Activated naive CD8-positive, alpha-beta T cell treated with anti-CD3 and anti-CD28 coated beads, Interleukin-2, amount 10 ng/mL, durations not matched to agents 7 days and 5 days (primary cell): ENCODE measurements around the gene OBSCN. TPM values are rescaled to one million over a fixed set of nuclear protein-coding genes. Genes with fewer than 3 reads are reported as not detected.
A peak's percentile ranks its signal among the peaks of the same experiment; 100 is the strongest.
"Not testable (repeated sequence)": the region's sequence is repeated elsewhere in the genome, so short reads cannot be mapped to it uniquely, and the experiment has no call there.

ENCODE experiments used
- ATAC-seq: fragments of 150-1000 bp; cut with Tn5 transposase; one replicate; pipeline ENCODE4 v1.10.0; 2021; ENCODE audit warnings: low read depth, moderate library complexity
- POLR2A ChIA-PET: fragments of 350-600 bp; sonication (Branson Sonifier 250); formaldehyde crosslinking; loops from one replicate; lab custom pipeline; 2021; ENCODE audit warnings: antibody characterized with exemption; lab: Charles Lee
- DNase-seq: peaks from one replicate; pipeline ENCODE4 v3.0.0; 2021
- H3K27ac Mint-ChIP-seq: one replicate; pipeline ENCODE4 v1.8.0; 2022; ENCODE audit warnings: mild to moderate bottlenecking, mixed read lengths
- H3K27me3 Mint-ChIP-seq: one replicate; pipeline ENCODE4 v1.8.0; 2022; ENCODE audit warnings: mild to moderate bottlenecking, moderate library complexity, mixed read lengths
- H3K36me3 Mint-ChIP-seq: one replicate; pipeline ENCODE4 v1.8.0; 2021; ENCODE audit warnings: mild to moderate bottlenecking, mixed read lengths
- H3K4me1 Mint-ChIP-seq: one replicate; pipeline ENCODE4 v1.8.0; 2021; ENCODE audit warnings: mixed read lengths
- H3K4me3 Mint-ChIP-seq: one replicate; pipeline ENCODE4 v1.8.0; 2022; ENCODE audit warnings: mild to moderate bottlenecking, moderate library complexity, mixed read lengths
- H3K9me3 Mint-ChIP-seq: one replicate; pipeline ENCODE4 v1.8.0; 2021; ENCODE audit warnings: mixed read lengths
- total RNA-seq, 2 experiments: library from RNA; stranded (reverse); gene quantifications; one replicate each; pipeline ENCODE4 v1.2.3, GENCODE V29; 2021

The OBSCN gene
- total RNA-seq, 2 experiments from 2014 or later, result 44.3 to 44.7 TPM

- no peaks in the 10 kb centered on the region for H3K9me3 Mint-ChIP-seq
- H3K4me3 Mint-ChIP-seq, result peak within 1 kb of the TSS; percentile 94
- no peaks in the 10 kb centered on the region for H3K27me3 Mint-ChIP-seq
- H3K36me3 Mint-ChIP-seq, result no peaks in the 10 kb centered on the region
- H3K4me1 Mint-ChIP-seq, result peaks cover 33% of the 10 kb centered on the region
- POLR2A ChIA-PET, result interaction anchor here (0.7 to 3.3 kb wide), 16 partner anchors 9 to 321 kb away, joined by 3 to 62 read pairs (median 7); partner anchors contain the start of genes ARF1, GUK1, MRPL55 and TRIM11
- peak; percentile 88 for ATAC-seq
- H3K27ac Mint-ChIP-seq, result peak within 1 kb of the TSS; percentile 96
- DNase-seq, result peak; percentile 100
These were observed 42.3 kb upstream of the OBSCN start, which contains the start of gene IBA57 for GRCh38 chr1:228165372-228166169. Gene IBA57 (plus strand): TSS chr1:228165804. CDS start chr1:228165817, 13 bp downstream.

- Mint-ChIP-seq H3K27me3 (no peaks in the 10 kb centered on the region), H3K27ac (peak overlapping the region; percentile 94), H3K4me3 (peak overlapping the region; percentile 86), H3K36me3 (no peaks in the 10 kb centered on the region), H3K4me1 (peaks cover 31% of the 10 kb centered on the region), H3K9me3 (no peaks in the 10 kb centered on the region)
- ATAC-seq (peak; percentile 2), DNase-seq (no peak)
- POLR2A ChIA-PET, result interaction anchor here (0.8 to 3.3 kb wide), 10 partner anchors 10 to 297 kb away, joined by 3 to 62 read pairs (median 7); partner anchors contain the start of genes GUK1 and TRIM11
These were observed 41.5 kb upstream of the OBSCN start for GRCh38 chr1:228166170-228166936.

DNA sequence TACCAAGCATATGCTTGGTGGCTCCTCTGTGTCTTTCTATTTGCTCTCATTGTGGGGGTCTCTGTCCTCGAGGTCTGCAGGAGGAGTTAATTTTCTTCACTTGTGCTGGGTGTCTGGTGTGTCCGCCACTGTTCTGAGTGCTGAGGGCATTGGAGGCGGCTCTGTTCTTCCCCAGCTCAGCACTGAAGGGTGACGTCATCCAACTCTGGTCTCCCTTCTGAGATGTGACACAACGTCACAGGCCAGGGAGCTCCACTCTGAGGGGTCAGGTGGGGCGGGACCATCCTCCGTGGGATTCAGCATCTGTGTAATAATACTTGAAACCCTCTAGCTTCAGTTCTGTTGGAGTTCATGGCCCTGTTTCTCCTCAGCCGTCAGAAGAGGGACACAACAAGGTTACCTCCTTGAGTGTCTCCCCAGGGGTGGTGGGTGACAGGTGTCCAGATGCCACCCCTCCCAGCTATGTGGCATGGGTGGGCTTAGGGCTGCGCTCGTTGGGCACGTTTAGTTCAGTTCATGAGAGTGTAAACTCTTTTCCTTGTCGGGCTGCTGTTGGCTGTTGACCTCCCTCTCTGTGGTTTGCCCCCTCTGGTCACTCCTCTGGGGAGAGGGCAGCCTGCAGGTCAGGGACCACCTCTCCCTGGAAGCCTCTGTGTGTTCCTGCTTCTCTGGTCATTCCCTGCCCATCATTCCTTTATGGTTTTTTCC, 39.1 kb upstream of the OBSCN start:
- no peaks in the 10 kb centered on the region for H3K36me3 Mint-ChIP-seq
- no peaks in the 10 kb centered on the region for H3K9me3 Mint-ChIP-seq
- DNase-seq (no peak), ATAC-seq (no peak)
- no peak overlapping the region for H3K27ac Mint-ChIP-seq
- no peak overlapping the region for H3K4me3 Mint-ChIP-seq
- peaks cover 18% of the 10 kb centered on the region for H3K4me1 Mint-ChIP-seq
- H3K27me3 Mint-ChIP-seq, result no peaks in the 10 kb centered on the region
- POLR2A ChIA-PET, result no interaction called here

DNA sequence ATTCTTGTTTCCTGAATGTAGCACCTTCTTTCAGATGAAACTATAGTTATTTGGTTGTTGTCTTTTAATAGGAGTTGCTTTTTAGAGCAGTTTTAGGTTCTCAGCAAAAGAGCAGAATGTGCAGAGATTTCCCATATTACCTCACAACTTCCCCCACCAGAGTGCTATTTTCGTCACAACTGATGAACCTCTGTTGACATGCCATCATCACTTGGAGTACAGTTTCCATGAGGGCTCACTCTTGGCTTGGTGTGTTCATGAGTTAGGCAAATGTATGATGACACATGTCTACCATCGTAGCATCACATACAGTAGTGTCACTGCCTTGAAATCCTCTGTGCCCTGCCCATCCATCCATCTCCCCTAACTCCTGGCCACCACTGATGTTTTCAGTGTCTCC, 38.5 kb upstream of the OBSCN start:
- no peak for ATAC-seq
- Mint-ChIP-seq H3K27ac (no peak overlapping the region), H3K27me3 (no peaks in the 10 kb centered on the region), H3K36me3 (no peaks in the 10 kb centered on the region), H3K9me3 (no peaks in the 10 kb centered on the region), H3K4me3 (no peak overlapping the region), H3K4me1 (peaks cover 15% of the 10 kb centered on the region)
- POLR2A ChIA-PET, result no interaction called here
- no peak for DNase-seq

DNA sequence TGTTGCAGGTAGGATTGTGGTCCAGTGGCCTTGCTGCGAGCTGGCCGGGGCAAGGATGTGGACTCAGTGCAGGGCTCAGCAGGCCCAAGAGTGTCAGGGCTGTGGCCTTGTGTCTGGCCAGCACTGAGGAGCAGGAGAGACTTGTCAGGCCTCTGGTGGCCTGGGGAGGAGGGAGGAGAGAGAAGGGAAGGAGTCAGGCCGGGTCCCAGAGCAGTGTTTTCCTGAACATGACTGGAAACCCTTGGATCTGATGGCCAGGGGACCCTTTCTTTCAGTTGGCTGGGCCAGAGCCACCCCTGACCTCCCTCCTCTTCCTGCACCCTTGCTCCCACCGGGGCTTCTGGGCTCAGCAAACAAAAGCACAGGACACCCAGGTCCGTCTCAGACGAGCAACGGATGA, 37.2 kb upstream of the OBSCN start:
- Mint-ChIP-seq H3K9me3 (no peaks in the 10 kb centered on the region), H3K27me3 (no peaks in the 10 kb centered on the region), H3K4me3 (no peak overlapping the region), H3K27ac (peak overlapping the region; percentile 42), H3K4me1 (peaks cover 10% of the 10 kb centered on the region), H3K36me3 (no peaks in the 10 kb centered on the region)
- DNase-seq (no peak), ATAC-seq (no peak)
- POLR2A ChIA-PET, result no interaction called here

- Mint-ChIP-seq H3K4me1 (peaks cover 10% of the 10 kb centered on the region), H3K9me3 (no peaks in the 10 kb centered on the region), H3K27me3 (no peaks in the 10 kb centered on the region), H3K27ac (no peak overlapping the region), H3K36me3 (no peaks in the 10 kb centered on the region), H3K4me3 (no peak overlapping the region)
- POLR2A ChIA-PET, result interaction anchor here (0.6 to 0.8 kb wide), 2 partner anchors 9 to 23 kb away, joined by 4 read pairs; no protein-coding TSS in a partner anchor
- no peak for ATAC-seq
- no peak for DNase-seq
These were observed 36.5 kb upstream of the OBSCN start for GRCh38 chr1:228171221-228171891.

DNA sequence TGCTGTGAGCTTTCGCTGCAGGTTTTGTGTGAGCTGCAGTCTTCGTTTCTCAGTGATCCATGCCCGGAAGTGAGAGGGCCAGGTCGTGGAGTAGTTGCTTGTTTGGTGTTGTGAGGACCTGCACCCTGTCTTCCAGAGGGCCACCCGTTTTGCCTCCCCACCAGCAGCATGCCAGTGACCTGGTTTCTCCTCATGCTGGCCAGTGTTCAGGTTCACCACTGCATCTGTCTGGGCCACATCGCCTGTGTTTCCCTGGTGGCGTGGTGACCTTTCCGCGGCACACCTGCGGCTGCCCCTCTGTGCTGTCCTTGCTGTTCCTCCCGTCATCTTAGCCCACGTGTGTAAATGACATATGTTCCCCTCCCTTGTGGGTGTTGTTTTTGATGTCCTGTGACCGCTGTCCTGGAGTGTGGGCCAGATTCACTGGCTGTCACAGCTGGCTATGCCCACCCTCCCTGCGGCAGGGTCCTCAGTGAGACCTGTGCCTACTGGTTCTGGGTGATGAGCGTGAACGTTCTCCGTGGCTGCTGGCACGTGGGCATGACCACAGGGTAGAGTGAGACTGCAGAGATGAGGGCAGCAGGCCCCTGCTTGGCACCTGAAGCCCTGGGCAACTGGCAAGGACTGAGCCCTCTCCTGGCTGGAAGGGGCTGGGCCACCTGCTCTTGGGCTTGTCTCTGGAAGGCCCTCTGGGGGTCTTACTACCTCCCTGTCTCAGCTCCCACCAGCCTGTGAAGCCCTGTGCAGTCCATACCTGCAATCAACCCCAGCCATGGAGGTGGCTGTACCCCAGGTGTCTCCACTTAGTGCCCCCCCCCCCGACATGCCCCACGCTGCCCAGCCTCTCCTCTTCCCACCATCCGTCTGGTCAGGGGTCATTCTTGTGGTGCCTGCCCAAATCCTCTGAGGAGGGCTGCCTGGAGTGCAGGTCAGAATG, 35.0 kb upstream of the OBSCN start:
- H3K36me3 Mint-ChIP-seq, result no peaks in the 10 kb centered on the region
- DNase-seq, result no peak
- H3K27me3 Mint-ChIP-seq, result no peaks in the 10 kb centered on the region
- ATAC-seq, result no peak
- no peak overlapping the region for H3K27ac Mint-ChIP-seq
- POLR2A ChIA-PET, result interaction anchor here (0.6 kb wide), 1 partner anchor 1373 kb away, joined by 4 read pairs; no protein-coding TSS in a partner anchor
- H3K4me1 Mint-ChIP-seq, result peaks cover 5% of the 10 kb centered on the region
- no peak overlapping the region for H3K4me3 Mint-ChIP-seq
- no peaks in the 10 kb centered on the region for H3K9me3 Mint-ChIP-seq

GRCh38 chr1:228173528-228174481, 34.0 kb upstream of the OBSCN start:
- not testable (repeated sequence) for H3K4me1 Mint-ChIP-seq, H3K36me3 Mint-ChIP-seq, H3K9me3 Mint-ChIP-seq, ATAC-seq, DNase-seq, H3K27me3 Mint-ChIP-seq, H3K4me3 Mint-ChIP-seq, H3K27ac Mint-ChIP-seq
- POLR2A ChIA-PET, result interaction anchor here (0.6 kb wide), 1 partner anchor 1374 kb away, joined by 4 read pairs; no protein-coding TSS in a partner anchor

DNA sequence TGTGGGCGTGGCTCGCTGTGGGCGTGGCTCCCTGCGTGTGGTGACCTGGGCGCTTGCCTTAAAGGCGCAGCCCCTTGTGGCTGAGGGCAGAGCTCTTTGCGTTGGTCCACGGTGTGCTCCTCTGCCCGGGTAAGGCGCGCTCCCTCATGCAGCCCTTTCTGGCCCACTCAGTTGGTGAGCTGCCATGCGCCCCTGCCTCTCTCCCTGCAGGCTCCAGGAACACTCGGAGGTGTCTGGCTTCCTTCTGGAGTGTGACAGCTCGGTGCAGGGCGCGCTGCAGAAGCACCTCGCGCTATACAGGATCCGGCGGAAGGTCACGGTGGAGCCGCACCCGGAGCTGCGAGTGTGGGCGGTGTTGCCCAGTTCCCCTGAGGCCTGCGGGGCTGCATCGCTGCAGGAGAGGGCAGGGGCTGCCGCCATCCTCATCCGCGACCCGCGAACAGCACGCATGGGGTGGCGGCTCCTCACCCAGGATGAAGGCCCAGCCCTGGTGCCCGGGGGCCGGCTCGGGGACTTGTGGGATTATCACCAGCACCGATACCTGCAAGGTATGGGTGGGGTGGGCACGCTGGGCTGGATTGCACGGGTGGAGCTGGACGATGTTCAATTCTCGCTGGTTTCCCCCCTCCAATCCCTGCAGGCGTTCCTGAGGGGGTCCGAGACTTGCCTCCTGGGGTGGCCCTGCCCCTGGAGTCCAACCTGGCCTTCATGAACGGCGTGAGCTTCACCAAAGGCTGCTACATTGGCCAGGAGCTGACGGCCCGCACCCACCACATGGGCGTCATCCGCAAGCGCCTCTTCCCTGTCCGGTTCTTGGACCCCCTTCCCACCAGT, 33.1 kb upstream of the OBSCN start:
- Mint-ChIP-seq H3K36me3 (no peaks in the 10 kb centered on the region), H3K27ac (no peak overlapping the region), H3K4me3 (no peak overlapping the region), H3K27me3 (no peaks in the 10 kb centered on the region), H3K4me1 (peaks cover 2% of the 10 kb centered on the region), H3K9me3 (no peaks in the 10 kb centered on the region)
- ATAC-seq (no peak), DNase-seq (no peak)
- POLR2A ChIA-PET, result no interaction called here

- H3K4me1 Mint-ChIP-seq, result peaks cover 2% of the 10 kb centered on the region
- DNase-seq, result no peak
- no peaks in the 10 kb centered on the region for H3K27me3 Mint-ChIP-seq
- H3K36me3 Mint-ChIP-seq, result no peaks in the 10 kb centered on the region
- no peak overlapping the region for H3K27ac Mint-ChIP-seq
- no peak overlapping the region for H3K4me3 Mint-ChIP-seq
- POLR2A ChIA-PET, result no interaction called here
- no peaks in the 10 kb centered on the region for H3K9me3 Mint-ChIP-seq
- ATAC-seq, result no peak
These were observed 32.4 kb upstream of the OBSCN start for GRCh38 chr1:228175316-228176023.
